H9 (cell line): ENCODE results near the gene IZUMO4. TPM values are rescaled to one million over a fixed set of nuclear protein-coding genes. Genes with fewer than 3 reads are reported as not detected.

Experiments used
- DNase-seq: peaks from one replicate; pipeline ENCODE4 v3.0.0-alpha.2; 2017
- H2AFZ ChIP-seq: one replicate; pipeline ENCODE4 v1.6.1; 2013; ENCODE audit warnings: mild to moderate bottlenecking, low read length, control low read depth, moderate library complexity
- H2AK5ac ChIP-seq: 2 replicates; pipeline ENCODE4 v1.6.1; 2013; ENCODE audit warnings: low read length, control low read depth, mixed read lengths; ENCODE audit not compliant: insufficient read length
- H2BK120ac ChIP-seq: one replicate; pipeline ENCODE4 v1.6.1; 2013; ENCODE audit warnings: low read depth, mild to moderate bottlenecking, low read length, control low read depth, inconsistent platforms; ENCODE audit not compliant: poor library complexity, severe bottlenecking
- H2BK12ac ChIP-seq: 2 replicates; pipeline ENCODE4 v1.6.1; 2013; ENCODE audit warnings: low read length, control low read depth, mixed read lengths, low read depth; ENCODE audit not compliant: insufficient read length
- H2BK15ac ChIP-seq: 2 replicates; pipeline ENCODE4 v1.6.1; 2013; ENCODE audit warnings: low read depth, low read length, control low read depth
- H2BK20ac ChIP-seq: one replicate; pipeline ENCODE4 v1.6.1; 2013; ENCODE audit warnings: low read depth, mild to moderate bottlenecking, low read length, control low read depth, inconsistent platforms; ENCODE audit not compliant: poor library complexity, severe bottlenecking
- H2BK5ac ChIP-seq: 2 replicates; pipeline ENCODE4 v1.6.1; 2013; ENCODE audit warnings: low read length, control low read depth, mixed read lengths; ENCODE audit not compliant: insufficient read length
- H3K14ac ChIP-seq: 2 replicates; pipeline ENCODE4 v1.6.1; 2013; ENCODE audit warnings: low read length, control low read depth; ENCODE audit not compliant: insufficient read depth
- H3K18ac ChIP-seq: 2 replicates; pipeline ENCODE4 v1.6.1; 2013; ENCODE audit warnings: low read depth, mild to moderate bottlenecking, mixed read lengths, low read length, control low read depth; ENCODE audit not compliant: insufficient read length
- H3K23ac ChIP-seq: 2 replicates; pipeline ENCODE4 v1.6.1; 2013; ENCODE audit warnings: low read length, control low read depth, mixed read lengths, low read depth; ENCODE audit not compliant: insufficient read length
- H3K23me2 ChIP-seq: 2 replicates; pipeline ENCODE4 v1.6.1; 2013; ENCODE audit warnings: low read depth, mild to moderate bottlenecking, mixed read lengths, low read length, control low read depth; ENCODE audit not compliant: insufficient read length, poor library complexity, severe bottlenecking
- H3K27ac ChIP-seq: 2 replicates; pipeline ENCODE4 v1.5.1; 2013; ENCODE audit warnings: low read length, control low read depth, mixed read lengths, low read depth; ENCODE audit not compliant: insufficient read length
- H3K27me3 ChIP-seq: 2 replicates; pipeline ENCODE4 v1.6.1; 2013; ENCODE audit warnings: low read length, control low read depth, inconsistent platforms; ENCODE audit not compliant: insufficient read depth
- H3K4ac ChIP-seq: 2 replicates; pipeline ENCODE4 v1.6.1; 2013; ENCODE audit warnings: low read depth, mild to moderate bottlenecking, control low read depth, inconsistent platforms, low read length, moderate library complexity
- H3K4me1 ChIP-seq: 2 replicates; pipeline ENCODE4 v1.6.1; 2013; ENCODE audit warnings: low read length, control low read depth, inconsistent platforms; ENCODE audit not compliant: insufficient read depth
- H3K4me2 ChIP-seq: 2 replicates; pipeline ENCODE4 v1.6.1; 2013; ENCODE audit warnings: low read length, control low read depth, mixed read lengths; ENCODE audit not compliant: insufficient read length, insufficient read depth
- H3K56ac ChIP-seq: 2 replicates; pipeline ENCODE4 v1.6.1; 2013; ENCODE audit warnings: low read depth, mild to moderate bottlenecking, mixed read lengths, low read length, control low read depth; ENCODE audit not compliant: insufficient read length
- H3K79me1 ChIP-seq: 2 replicates; pipeline ENCODE4 v1.6.1; 2013; ENCODE audit warnings: low read depth, mild to moderate bottlenecking, moderate library complexity, low read length, control low read depth, inconsistent platforms; ENCODE audit not compliant: insufficient read depth, poor library complexity, severe bottlenecking
- H3K79me2 ChIP-seq: 2 replicates; pipeline ENCODE4 v1.6.1; 2013; ENCODE audit warnings: low read length, control low read depth, inconsistent platforms; ENCODE audit not compliant: insufficient read depth
- H3K9ac ChIP-seq: 2 replicates; pipeline ENCODE4 v1.6.1; 2013; ENCODE audit warnings: low read length, control low read depth, mixed read lengths; ENCODE audit not compliant: insufficient read length; ENCODE audit errors: extremely low read depth
- H3K9me3 ChIP-seq: one replicate; pipeline ENCODE4 v1.6.1; 2013; ENCODE audit warnings: low read depth, low read length, inconsistent platforms; ENCODE audit not compliant: control insufficient read depth
- H3T11ph ChIP-seq: one replicate; pipeline ENCODE4 v1.6.1; 2013; ENCODE audit warnings: mild to moderate bottlenecking, low read length, control low read depth, inconsistent platforms
- H4K20me1 ChIP-seq: one replicate; pipeline ENCODE4 v1.6.1; 2013; ENCODE audit not compliant: control insufficient read depth, insufficient read length, insufficient read depth
- H4K5ac ChIP-seq: 2 replicates; pipeline ENCODE4 v1.6.1; 2013; ENCODE audit warnings: low read depth, mild to moderate bottlenecking, mixed read lengths, low read length, control low read depth; ENCODE audit not compliant: insufficient read length
- H4K8ac ChIP-seq: replicated peaks from 2 replicates; pipeline ENCODE4 v1.6.1; 2013; ENCODE audit warnings: low read length, control low read depth, mixed read lengths, low read depth; ENCODE audit not compliant: insufficient read length
- H4K91ac ChIP-seq: 2 replicates; pipeline ENCODE4 v1.6.1; 2013; ENCODE audit warnings: low read depth, mild to moderate bottlenecking, moderate library complexity, mixed read lengths, low read length, control low read depth; ENCODE audit not compliant: insufficient read length
- H3K27ac Mint-ChIP-seq, 3 experiments: 2 replicates in 2 of 3; 3 replicates in 1 of 3; pipeline ENCODE4 v1.8.0; 2020 to 2021; ENCODE audit warnings: mixed read lengths in 3 of 3, mild to moderate bottlenecking in 1 of 3, moderate library complexity in 1 of 3
- H3K27me3 Mint-ChIP-seq: 2 replicates; pipeline ENCODE4 v1.8.0; 2021; ENCODE audit warnings: low read depth, mild to moderate bottlenecking, moderate library complexity, mixed read lengths
- H3K36me3 Mint-ChIP-seq, 3 experiments: 2 replicates in 2 of 3; 3 replicates in 1 of 3; pipeline ENCODE4 v1.8.0; 2020 to 2021; ENCODE audit warnings: low read depth in 3 of 3, mixed read lengths in 3 of 3; ENCODE audit not compliant: insufficient read depth in 1 of 3
- H3K4me1 Mint-ChIP-seq, 2 experiments: 2 replicates each; pipeline ENCODE4 v1.8.0; 2020; ENCODE audit warnings: mixed read lengths in 2 of 2
- H3K4me3 Mint-ChIP-seq, 2 experiments: 2 replicates in 1 of 2; 3 replicates in 1 of 2; pipeline ENCODE4 v1.8.0; 2020 to 2021; ENCODE audit warnings: mild to moderate bottlenecking in 2 of 2, mixed read lengths in 2 of 2, moderate library complexity in 1 of 2
- H3K9me3 Mint-ChIP-seq, 2 experiments: 2 replicates in 1 of 2; 3 replicates in 1 of 2; pipeline ENCODE4 v1.8.0; 2020; ENCODE audit warnings: mild to moderate bottlenecking in 2 of 2, mixed read lengths in 2 of 2, moderate library complexity in 1 of 2
- WGBS: extraction: QIAGEN DNeasy Blood & Tissue Kit; methylation state at CpG from one replicate; pipeline ENCODE4 v1.1.7; 2013; ENCODE audit warnings: missing lambda C conversion rate, low lambda C conversion rate, mixed read lengths; ENCODE audit not compliant: insufficient read length; ENCODE audit errors: extremely low coverage; 5-methylcytosine and 5-hydroxymethylcytosine counted together
- total RNA-seq: library from RNA; stranded (reverse); gene quantifications from 2 replicates; pipeline ENCODE4 v1.2.1, GENCODE V29; 2021
- TF ChIP-seq, protein P1 (sequence below): fragments of 200-600 bp; sonication (generic); conservative IDR thresholded peaks from 3 replicates; pipeline ENCODE4 v1.8.0; 2021; ENCODE audit warnings: antibody characterized with exemption, mild to moderate bottlenecking

Gene IZUMO4
- total RNA-seq, 1 experiment from 2014 or later = 2.1 TPM

DNA sequence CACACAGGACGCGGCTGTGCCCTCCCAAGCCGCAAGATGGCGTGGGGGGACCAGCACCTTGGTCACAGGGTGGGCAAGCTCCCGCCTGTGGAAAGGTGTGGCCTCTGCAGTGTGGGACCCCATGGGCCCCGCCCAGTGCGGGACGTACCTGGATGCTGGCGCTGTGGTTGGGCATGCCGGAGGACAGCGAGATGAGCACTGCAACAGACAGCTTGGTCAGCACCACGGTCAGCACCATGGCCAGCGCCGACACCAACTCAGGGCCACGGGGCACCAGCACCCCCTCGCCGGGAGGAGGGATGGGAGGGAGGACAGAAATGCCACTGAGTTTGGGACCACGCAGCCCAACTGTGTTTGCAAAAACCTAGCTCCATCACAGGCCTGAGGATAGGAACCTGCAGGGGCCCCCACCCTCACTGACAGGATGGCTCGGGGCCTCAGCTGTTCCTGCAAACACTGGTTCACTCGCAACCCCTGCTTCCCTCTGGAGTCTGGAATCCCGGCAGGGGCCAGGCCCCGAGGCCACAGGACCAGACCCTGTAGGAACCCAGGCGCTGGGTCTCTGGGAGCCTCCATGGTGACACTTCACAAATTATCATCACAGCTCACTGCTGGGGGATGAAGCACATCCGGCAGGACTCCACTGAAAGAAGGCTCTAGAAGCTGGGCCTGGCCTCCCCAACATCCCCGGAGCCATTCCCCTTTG is 27.1 kb downstream of the IZUMO4 start:
- no CpG with 5 or more reads among the region's 25 CpGs for WGBS
- H4K91ac ChIP-seq = no peak overlapping the region
- H3K36me3 Mint-ChIP-seq = peaks cover 35 to 80% (median 67%) of the 10 kb centered on the region in 3 experiments; a peak in 6 of 7 replicates
- no peak overlapping the region for H2BK12ac ChIP-seq
- H3K79me1 ChIP-seq = no peaks in the 10 kb centered on the region
- TF ChIP-seq, protein P1, sequence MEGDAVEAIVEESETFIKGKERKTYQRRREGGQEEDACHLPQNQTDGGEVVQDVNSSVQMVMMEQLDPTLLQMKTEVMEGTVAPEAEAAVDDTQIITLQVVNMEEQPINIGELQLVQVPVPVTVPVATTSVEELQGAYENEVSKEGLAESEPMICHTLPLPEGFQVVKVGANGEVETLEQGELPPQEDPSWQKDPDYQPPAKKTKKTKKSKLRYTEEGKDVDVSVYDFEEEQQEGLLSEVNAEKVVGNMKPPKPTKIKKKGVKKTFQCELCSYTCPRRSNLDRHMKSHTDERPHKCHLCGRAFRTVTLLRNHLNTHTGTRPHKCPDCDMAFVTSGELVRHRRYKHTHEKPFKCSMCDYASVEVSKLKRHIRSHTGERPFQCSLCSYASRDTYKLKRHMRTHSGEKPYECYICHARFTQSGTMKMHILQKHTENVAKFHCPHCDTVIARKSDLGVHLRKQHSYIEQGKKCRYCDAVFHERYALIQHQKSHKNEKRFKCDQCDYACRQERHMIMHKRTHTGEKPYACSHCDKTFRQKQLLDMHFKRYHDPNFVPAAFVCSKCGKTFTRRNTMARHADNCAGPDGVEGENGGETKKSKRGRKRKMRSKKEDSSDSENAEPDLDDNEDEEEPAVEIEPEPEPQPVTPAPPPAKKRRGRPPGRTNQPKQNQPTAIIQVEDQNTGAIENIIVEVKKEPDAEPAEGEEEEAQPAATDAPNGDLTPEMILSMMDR = no peak
- H3K27me3 ChIP-seq = no peaks in the 10 kb centered on the region
- H4K20me1 ChIP-seq = no peaks in the 10 kb centered on the region
- H3K4ac ChIP-seq = no peak overlapping the region
- H3K4me1 Mint-ChIP-seq = no peaks in the 10 kb centered on the region
- H3K27ac ChIP-seq = no peak overlapping the region
- no peak overlapping the region for H3K4me2 ChIP-seq
- peak; percentile 70 for DNase-seq
- no peaks in the 10 kb centered on the region for H3K23me2 ChIP-seq
- no peak overlapping the region for H2AK5ac ChIP-seq
- H3T11ph ChIP-seq = no peak overlapping the region
- H3K14ac ChIP-seq = no peak overlapping the region
- H3K4me3 Mint-ChIP-seq = no peak overlapping the region
- H2BK120ac ChIP-seq = no peak overlapping the region
- no peaks in the 10 kb centered on the region for H3K9me3 Mint-ChIP-seq
- no peaks in the 10 kb centered on the region for H3K79me2 ChIP-seq
- H2BK20ac ChIP-seq = no peak overlapping the region
- H3K56ac ChIP-seq = no peak overlapping the region
- H3K27me3 Mint-ChIP-seq = no peaks in the 10 kb centered on the region
- no peak overlapping the region for H2BK5ac ChIP-seq
- H3K18ac ChIP-seq = no peak overlapping the region
- H3K4me1 ChIP-seq = no peaks in the 10 kb centered on the region
- no peak overlapping the region for H3K23ac ChIP-seq
- H4K8ac ChIP-seq = no peak overlapping the region
- no peak overlapping the region for H2AFZ ChIP-seq
- H2BK15ac ChIP-seq = no peak overlapping the region
- no peaks in the 10 kb centered on the region for H3K9me3 ChIP-seq
- no peak overlapping the region for H3K9ac ChIP-seq
- H3K27ac Mint-ChIP-seq = no peak overlapping the region
- no peak overlapping the region for H4K5ac ChIP-seq
